Osteocyte (in vitro differentiated cells): ENCODE results near the gene CD72. TPM values are rescaled to one million over a fixed set of nuclear protein-coding genes. Genes with fewer than 3 reads are reported as not detected.
"Not testable (repeated sequence)": the region's sequence is repeated elsewhere in the genome, so short reads cannot be mapped to it uniquely, and the experiment has no call there.

Source experiments
- DNase-seq: peaks from one replicate; pipeline ENCODE4 v3.0.0; 2021; ENCODE audit warnings: mixed read lengths; ENCODE audit not compliant: unreplicated experiment; ENCODE audit errors: extremely low spot score
- H3K27ac Mint-ChIP-seq: one replicate; pipeline ENCODE4 v1.8.0; 2021; ENCODE audit warnings: mild to moderate bottlenecking, mixed read lengths; ENCODE audit not compliant: unreplicated experiment
- H3K27me3 Mint-ChIP-seq: one replicate; pipeline ENCODE4 v1.8.0; 2021; ENCODE audit warnings: mixed read lengths; ENCODE audit not compliant: unreplicated experiment
- H3K36me3 Mint-ChIP-seq: one replicate; pipeline ENCODE4 v1.8.0; 2021; ENCODE audit warnings: mixed read lengths; ENCODE audit not compliant: unreplicated experiment
- H3K4me1 Mint-ChIP-seq: one replicate; pipeline ENCODE4 v1.8.0; 2021; ENCODE audit warnings: mixed read lengths; ENCODE audit not compliant: unreplicated experiment
- H3K4me3 Mint-ChIP-seq: one replicate; pipeline ENCODE4 v1.8.0; 2021; ENCODE audit warnings: mild to moderate bottlenecking, moderate library complexity, mixed read lengths; ENCODE audit not compliant: unreplicated experiment
- H3K9me3 Mint-ChIP-seq: one replicate; pipeline ENCODE4 v1.8.0; 2021; ENCODE audit warnings: mixed read lengths; ENCODE audit not compliant: unreplicated experiment
- CTCF ChIP-seq: fragments of 200-600 bp; sonication (generic); IDR thresholded peaks from 2 replicates; pipeline ENCODE4 v1.5.0; 2021; ENCODE audit warnings: antibody characterized with exemption, mild to moderate bottlenecking, moderate library complexity
- total RNA-seq: library from RNA; stranded (reverse); gene quantifications from 2 replicates; pipeline ENCODE4 v1.2.1, GENCODE V29; 2021

The CD72 gene
- total RNA-seq, 1 donor from 2014 or later = 0.91 TPM

DNA sequence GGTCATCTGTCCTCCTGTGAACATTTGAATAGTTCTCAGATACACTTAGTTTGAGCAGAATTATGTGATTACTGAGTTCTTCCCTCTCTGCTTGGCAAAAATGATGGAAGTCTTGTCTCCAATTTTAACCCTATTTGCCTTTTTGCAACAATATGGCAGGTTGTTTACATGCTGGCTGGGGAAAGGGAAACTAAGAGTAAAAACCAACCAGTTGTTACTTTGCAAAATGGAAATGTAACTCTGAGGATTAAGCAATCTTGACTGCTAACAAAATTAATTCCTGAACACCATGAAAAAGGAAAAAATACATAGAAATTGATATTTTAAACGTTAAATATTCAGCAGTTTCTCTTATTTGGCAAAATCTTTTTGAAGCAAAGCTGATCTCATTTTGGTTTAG is 21.4 kb upstream of the CD72 start:
- Mint-ChIP-seq H3K36me3 (peaks cover 4% of the 10 kb centered on the region), H3K27ac (no peak overlapping the region), H3K4me1 (peaks cover 6% of the 10 kb centered on the region), H3K4me3 (no peak overlapping the region), H3K9me3 (no peaks in the 10 kb centered on the region), H3K27me3 (peaks cover 29% of the 10 kb centered on the region)
- TF ChIP-seq CTCF = no peak
- DNase-seq = no peak

- not testable (repeated sequence) for H3K36me3 Mint-ChIP-seq, H3K27ac Mint-ChIP-seq, H3K4me3 Mint-ChIP-seq, H3K9me3 Mint-ChIP-seq, DNase-seq, H3K4me1 Mint-ChIP-seq
- H3K27me3 Mint-ChIP-seq = peaks cover 30% of the 10 kb centered on the region
Measured at GRCh38 chr9:35639225-35639624, 21.0 kb upstream of the CD72 start.

- H3K4me1 Mint-ChIP-seq, H3K27ac Mint-ChIP-seq: not testable (repeated sequence)
Measured at GRCh38 chr9:35638751-35639150, 20.5 kb upstream of the CD72 start.

GRCh38 chr9:35637427-35637955 is 19.3 kb upstream of the CD72 start:
- H3K4me1 Mint-ChIP-seq, H3K4me3 Mint-ChIP-seq, H3K27ac Mint-ChIP-seq, H3K36me3 Mint-ChIP-seq, DNase-seq, H3K9me3 Mint-ChIP-seq: not testable (repeated sequence)
- peaks cover 30% of the 10 kb centered on the region for H3K27me3 Mint-ChIP-seq

More at GRCh38 chr9:35638751-35639150, 20.5 kb upstream of the CD72 start:
- not testable (repeated sequence) for H3K4me3 Mint-ChIP-seq, H3K9me3 Mint-ChIP-seq, H3K36me3 Mint-ChIP-seq, DNase-seq
- peaks cover 30% of the 10 kb centered on the region for H3K27me3 Mint-ChIP-seq

GRCh38 chr9:35636877-35637246 is 18.6 kb upstream of the CD72 start:
- DNase-seq, H3K4me1 Mint-ChIP-seq, H3K9me3 Mint-ChIP-seq, H3K27ac Mint-ChIP-seq, H3K4me3 Mint-ChIP-seq, H3K36me3 Mint-ChIP-seq: not testable (repeated sequence)
- peaks cover 30% of the 10 kb centered on the region for H3K27me3 Mint-ChIP-seq

DNA sequence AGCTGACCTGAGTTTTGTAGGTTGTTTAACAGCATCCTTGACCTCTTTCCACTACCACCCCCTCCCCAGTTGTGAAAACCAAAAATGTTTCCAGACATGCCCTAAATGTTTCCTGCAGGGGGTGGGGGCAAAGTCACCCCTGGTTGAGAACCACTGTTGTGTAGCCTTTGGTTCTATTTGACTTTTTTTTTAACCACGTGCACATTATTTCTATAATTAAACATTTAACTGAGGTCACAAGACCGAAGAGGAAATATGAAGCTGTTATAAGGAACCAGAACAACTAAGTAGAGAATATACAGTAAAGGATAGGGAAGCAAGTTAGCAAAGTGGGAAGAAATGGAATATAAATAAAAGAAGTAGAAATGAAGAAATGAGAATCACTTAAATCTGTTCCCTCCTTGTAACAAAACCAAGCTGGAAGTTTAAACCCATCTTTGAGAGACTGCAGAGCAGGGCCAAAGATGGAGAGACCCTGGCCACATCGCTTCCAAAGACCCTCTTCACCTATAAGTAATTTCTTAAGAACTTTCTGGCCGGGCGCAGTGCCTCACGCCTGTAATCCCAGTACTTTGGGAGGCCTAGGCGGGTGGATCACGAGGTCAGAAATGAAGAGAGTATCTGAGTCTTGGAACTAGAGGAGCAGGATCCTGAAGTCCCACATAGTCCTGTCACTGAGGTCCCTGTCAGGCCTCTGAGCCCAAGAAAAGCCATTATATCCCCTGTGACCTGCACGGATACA is 18.1 kb upstream of the CD72 start:
- no peak for TF ChIP-seq CTCF
- Mint-ChIP-seq H3K36me3 (peaks cover 4% of the 10 kb centered on the region), H3K4me1 (peaks cover 6% of the 10 kb centered on the region), H3K4me3 (no peak overlapping the region), H3K27me3 (peaks cover 30% of the 10 kb centered on the region), H3K9me3 (no peaks in the 10 kb centered on the region), H3K27ac (no peak overlapping the region)
- DNase-seq = no peak

GRCh38 chr9:35635730-35636129 is 17.5 kb upstream of the CD72 start:
- peaks cover 4% of the 10 kb centered on the region for H3K36me3 Mint-ChIP-seq
- no peak overlapping the region for H3K4me3 Mint-ChIP-seq
- H3K27ac Mint-ChIP-seq = no peak overlapping the region
- no peak for TF ChIP-seq CTCF
- no peaks in the 10 kb centered on the region for H3K9me3 Mint-ChIP-seq
- H3K4me1 Mint-ChIP-seq = peaks cover 6% of the 10 kb centered on the region
- no peak for DNase-seq
- H3K27me3 Mint-ChIP-seq = peaks cover 30% of the 10 kb centered on the region
